HG02678 (cell line): Measurements from ENCODE around the gene C7orf25.
"Not testable (repeated sequence)": the region's sequence is repeated elsewhere in the genome, so short reads cannot be mapped to it uniquely, and the experiment has no call there.

Experiments
- ATAC-seq: cut with Tn5 transposase; IDR thresholded peaks from one replicate; pipeline ENCODE4 v1.9.1; 2021; ENCODE audit warnings: mild to moderate bottlenecking, moderate library complexity; ENCODE audit not compliant: unreplicated experiment

The C7orf25 gene

DNA sequence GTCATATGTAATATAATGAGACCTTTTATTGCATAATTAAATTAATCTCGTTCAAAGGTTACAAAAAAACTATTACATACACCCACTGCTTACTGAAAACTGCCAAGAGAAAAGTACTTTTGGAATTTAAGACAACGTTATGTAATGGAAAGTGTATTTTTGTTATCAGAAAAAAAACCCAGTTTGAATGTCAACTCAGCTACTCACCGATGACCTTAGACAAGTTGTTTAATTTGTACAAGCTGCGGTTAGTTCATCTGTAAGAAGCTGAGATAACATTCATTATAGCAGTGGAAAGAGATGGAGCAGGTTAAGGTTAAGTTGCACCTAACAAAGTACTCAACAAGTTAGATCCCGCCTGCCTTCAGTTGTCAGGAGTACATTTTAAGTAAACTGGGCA lies 19.0 kb upstream of the C7orf25 start:
- no peak for ATAC-seq

DNA sequence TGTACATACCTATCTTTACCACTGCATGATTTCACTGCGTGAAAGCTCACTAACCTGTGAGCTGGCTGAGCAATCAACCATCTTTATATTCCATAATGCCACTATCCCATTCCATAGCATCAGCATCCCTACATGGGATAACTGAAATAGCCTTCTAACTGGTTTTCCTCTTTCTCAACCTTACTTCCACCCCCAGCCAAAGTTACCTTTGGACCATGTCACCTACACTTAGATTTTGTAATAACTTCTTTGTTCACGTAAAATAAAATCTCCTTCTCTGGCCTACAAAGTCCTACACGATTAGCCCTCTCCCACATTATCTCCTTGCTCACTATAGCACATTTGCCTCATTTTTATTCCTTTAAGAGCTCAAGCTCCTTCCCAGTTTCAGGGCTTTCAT lies 17.6 kb upstream of the C7orf25 start:
- no peak for ATAC-seq

DNA sequence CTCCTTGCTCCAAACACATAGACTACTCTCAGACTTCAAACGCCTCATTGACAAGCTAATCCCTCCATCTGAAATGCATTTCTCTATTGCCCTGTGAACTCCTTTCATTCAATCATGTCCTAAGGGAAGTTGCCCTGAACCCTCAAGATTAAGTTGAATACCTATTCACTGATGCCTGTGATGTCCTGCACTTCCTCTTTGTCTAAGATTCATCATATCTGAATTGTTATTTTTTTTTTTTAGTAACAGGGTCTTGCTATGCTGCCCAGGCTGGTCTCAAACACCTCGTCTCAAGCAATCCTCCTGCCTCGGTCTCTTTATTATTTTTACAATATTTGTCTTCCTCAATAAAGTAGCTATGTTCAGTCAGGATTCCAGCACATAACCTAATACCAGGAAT lies 16.9 kb upstream of the C7orf25 start:
- no peak for ATAC-seq

DNA sequence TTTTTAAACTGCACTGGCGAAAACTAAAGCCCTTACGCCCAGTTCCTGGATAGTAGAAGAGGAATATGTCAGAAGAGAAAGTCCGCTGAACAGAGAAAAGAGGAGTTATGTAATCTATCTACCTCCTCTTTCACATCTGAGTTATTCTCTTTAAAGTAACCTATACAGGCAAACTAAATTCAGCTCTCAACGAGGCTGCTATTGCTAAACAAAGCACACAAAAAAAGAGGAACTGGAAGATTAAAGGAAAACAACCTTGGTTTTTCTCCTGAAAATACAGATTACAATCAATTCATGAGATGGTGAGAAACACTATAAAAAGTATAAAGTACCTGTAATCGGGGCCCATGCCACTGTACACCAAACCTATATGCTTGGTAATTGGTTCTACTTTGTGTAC lies 14.3 kb upstream of the C7orf25 start:
- no peak for ATAC-seq

DNA sequence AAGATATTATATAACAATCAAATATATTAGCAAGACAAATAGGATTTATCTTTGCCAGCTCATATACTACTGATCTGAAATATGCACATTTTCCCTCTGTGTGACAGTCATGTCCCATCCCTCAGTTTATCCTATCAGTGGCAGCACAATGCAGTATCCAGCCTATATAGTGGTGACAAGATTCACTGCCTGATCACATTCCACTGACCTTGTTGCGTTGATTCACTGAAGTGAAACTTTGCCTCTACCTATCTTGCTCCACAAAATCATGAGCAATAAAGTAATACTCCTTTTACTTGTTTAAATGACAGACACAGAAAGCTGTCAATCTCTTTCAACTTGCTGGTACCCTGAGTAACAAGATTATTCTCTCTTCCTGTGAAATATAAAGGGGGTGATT lies 13.8 kb upstream of the C7orf25 start:
- ATAC-seq: no peak

DNA sequence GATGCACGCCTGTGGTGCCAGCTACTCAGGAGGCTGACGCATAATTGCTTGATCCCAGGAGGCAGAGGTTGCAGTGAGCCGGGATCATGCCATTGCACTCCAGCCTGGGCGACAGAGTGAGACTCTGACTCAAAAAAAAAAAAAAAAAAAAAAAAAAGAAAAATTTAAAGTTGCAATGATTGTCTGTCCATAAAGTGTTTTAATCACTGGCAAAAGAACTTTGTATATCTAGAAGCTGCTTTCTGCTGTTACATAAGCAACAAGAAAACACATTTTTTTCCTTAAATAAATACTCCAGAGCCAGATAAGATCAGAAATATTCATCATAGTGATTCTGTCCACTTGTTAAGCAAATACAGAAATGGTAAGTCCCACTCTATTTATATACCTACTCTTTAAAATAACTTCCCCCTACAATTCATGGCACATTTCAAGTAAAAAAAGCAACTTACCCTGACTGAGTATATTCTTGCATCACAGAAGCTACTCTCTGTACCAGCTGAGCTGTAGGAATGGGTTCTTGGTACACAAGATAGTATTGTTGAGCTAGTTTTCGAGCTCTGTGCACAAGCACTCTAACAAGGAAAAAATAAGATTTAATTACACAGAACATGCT lies 12.5 kb upstream of the C7orf25 start:
- ATAC-seq: no peak

DNA sequence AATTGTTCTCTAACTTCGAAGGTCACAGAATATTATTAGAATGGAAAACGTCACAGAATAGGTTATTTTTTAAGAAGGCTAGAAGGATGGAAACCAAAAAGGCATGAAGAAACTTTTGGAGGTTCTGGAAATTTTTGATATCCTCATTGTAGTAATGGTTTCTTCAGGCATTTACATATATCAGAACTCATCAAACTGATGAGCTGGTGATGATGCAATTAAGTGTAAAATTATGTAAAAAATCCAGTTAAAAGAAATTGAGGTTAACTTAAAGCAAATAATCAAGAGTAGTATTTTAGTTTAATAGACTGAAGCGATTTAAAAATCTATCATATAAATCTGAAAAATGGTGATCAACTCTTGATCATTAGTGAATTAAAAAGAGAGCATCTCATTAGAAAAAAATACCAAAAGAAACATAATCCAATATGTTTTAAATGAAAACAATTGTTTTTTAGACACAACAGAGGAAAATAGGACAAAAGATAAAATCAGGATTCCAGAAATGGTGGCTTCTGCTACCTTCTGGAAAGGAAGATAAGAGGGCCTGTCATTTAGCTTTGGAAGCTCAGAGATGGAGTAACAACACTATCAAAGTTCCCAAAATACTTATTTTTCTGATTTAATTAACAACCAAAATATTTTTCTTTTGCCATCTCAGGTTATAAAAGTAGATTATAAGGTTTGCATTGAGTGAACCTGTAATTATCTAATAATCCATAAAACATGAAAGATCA lies 10.3 kb upstream of the C7orf25 start:
- no peak for ATAC-seq

DNA sequence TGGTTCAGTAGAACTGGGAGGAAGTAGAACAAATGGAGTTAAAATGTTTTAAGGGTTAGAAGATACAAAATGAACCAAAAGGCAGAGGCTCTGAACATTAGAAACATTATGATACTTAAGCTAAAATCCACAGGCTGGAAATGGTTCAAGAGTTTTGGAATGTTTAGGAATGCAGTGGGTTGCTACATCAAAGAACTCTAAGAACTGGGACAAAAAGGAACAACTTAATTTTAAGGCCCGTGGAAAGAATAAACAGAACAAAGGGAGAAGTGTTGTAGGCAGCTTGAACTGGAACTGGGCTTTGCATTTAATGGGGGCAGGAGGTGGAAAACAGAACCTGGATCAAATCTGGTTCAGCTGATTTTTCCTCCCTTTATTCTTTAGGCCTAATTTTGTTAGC lies 3.5 kb upstream of the C7orf25 start:
- no peak for ATAC-seq

DNA sequence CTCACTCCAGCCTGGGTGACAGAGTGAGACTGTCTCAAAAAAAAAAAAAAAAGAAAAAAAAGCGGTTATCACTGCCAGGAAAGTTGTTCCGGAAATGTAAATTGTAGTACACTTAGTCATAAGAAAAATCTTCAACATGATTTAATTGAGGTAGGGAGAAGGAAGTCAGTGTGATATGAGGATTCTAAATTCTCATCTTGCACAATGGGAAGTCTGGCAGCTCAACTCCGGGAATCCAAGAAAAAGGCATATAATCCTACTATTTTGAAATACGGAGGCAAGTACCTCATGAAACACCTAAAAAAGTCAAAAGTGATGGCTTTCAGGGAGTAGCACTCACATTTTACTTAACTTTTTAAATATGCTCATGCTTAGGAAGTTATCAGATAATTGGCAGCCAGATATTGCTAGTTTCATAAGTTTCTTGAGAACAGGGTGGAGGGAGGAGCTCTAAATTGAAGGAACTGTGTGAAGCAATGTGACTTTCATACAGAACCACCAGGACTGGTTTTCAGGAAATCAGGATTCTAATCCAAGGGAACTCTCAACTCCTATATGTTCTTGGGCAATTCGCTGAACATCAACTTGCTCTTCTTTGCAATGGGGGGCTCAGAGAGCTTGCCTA lies 2.7 kb upstream of the C7orf25 start:
- no peak for ATAC-seq

DNA sequence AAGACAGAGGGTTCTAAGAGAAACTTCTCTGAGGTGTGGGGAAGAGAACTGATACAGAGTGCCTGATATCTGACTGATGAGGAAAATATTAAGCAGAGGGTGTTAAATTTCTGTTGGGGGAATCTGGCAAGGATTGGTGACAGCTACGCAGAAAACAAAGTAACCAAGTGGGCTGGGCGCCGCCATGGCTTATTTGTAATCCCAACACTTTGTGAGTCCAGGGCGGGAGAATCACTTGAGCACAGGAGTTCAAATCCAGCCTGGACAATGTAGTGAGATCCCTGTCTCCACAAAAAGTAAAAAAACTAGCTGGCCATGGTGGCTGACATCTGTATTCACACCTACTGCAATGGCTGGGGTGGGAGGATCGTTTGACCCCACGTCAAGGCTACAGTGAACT lies 2.1 kb upstream of the C7orf25 start:
- ATAC-seq: no peak

DNA sequence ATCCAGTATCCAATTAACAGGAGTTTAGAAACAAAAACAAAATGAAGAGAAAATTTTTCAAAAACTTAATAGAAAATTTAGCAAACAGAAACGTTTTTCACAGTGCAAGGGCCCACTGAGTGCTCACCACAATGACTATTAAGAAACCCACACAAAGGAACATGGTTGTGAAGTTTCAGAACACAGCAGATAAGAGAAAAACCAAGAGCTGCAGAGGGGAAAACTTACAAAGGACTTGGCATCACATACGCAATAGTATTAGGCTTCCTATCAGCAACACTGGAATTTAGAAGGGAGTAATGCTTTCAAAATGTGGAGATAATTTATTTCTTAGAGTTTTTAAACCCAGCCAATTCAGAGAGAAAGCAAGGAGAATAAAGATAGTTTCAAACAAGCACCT lies 1.7 kb upstream of the C7orf25 start:
- no peak for ATAC-seq

DNA sequence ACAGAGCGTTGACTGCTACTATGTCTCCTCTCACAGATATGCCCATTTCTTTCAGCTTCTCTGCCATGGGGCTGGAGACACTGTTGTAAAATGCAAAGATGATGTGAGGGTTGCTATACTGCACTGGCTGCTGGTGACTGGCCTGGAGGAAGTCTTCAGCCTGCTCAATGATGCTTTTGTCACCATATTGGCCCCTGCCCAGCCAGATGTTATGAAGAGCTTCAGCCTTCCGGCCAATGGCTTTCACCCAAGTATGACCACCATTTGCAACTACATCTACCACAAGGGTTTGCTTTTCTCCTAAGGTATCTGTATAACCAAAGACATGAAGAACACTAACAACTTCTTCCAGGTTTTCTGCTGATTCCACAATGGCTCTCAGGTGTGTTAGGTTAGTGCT lies 1.6 kb downstream of the C7orf25 start:
- ATAC-seq: no peak

DNA sequence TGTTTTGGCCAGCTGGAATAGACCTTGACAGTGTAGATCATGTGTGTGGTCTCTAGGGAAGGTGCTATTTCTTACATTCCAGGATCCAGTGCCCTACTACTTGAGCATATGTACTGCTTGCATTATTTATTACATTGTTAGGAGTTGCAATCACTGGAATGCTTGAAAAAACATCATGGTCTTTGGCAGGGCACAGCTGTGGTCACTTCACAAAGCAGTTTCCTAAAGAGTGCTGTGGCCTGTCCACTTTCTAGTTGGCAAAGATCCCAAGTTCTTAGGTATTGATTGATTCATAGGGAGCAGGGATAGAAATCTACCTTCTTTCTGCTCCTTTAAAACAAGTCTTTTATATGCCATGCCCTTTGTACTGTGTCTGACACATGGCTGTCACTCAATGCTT lies 4.6 kb downstream of the C7orf25 start:
- no peak for ATAC-seq

DNA sequence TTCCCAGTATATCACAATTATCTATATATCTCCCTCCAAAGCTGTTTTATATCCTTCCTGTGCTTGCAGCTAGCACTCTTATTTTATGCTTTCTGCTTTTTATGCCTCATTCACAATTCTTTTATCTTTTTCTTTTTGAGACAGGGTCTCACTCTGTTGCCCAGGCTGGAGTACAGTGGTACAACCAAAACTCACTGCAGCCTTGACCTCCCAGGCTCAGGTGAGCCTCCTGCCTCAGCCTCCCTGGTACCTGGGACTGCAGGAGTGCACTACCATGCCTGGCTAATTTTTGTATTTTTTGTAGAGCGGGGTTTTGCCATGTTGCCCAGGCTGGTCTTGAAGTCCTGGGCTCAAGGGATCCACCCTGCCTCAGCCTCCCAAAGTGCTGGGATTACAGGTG lies 5.7 kb downstream of the C7orf25 start:
- ATAC-seq: no peak

DNA sequence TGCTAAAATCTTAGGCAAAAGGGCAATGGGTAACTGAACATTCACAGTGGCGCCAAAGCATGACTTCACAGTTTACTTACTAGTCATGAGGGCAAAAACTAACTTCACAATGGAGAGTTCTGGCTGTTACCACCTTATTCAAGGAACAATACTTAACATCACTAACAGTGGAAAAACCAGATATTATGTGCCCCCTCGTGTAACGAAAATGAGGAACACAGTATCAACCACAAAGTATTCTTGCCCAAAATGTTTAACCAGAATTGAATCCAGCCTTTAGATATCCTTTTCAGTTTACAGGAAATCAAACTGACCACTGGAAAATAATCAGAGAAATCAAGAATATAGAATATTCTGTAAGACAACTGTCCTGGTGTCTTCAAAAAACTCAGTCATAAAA lies 9.5 kb downstream of the C7orf25 start:
- no peak for ATAC-seq

DNA sequence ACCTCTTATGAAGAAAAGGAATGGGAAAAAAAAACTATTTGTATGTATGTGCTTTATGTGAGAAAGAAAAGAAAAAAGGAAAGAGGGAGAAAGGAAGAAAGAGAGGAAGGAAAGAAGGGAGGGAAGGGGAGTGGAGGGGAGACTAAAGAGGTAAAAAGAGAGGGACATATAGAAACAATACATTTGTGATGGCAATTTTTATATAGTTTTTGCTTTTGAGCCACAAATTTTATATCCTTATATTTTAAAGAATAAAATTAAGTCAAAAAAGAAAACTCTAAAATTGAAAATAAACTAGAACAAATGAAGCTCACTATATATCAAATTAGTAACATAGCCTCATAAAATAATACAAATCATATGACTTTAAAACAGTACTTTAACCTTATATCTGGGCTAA lies 11.0 kb downstream of the C7orf25 start:
- no peak for ATAC-seq

DNA sequence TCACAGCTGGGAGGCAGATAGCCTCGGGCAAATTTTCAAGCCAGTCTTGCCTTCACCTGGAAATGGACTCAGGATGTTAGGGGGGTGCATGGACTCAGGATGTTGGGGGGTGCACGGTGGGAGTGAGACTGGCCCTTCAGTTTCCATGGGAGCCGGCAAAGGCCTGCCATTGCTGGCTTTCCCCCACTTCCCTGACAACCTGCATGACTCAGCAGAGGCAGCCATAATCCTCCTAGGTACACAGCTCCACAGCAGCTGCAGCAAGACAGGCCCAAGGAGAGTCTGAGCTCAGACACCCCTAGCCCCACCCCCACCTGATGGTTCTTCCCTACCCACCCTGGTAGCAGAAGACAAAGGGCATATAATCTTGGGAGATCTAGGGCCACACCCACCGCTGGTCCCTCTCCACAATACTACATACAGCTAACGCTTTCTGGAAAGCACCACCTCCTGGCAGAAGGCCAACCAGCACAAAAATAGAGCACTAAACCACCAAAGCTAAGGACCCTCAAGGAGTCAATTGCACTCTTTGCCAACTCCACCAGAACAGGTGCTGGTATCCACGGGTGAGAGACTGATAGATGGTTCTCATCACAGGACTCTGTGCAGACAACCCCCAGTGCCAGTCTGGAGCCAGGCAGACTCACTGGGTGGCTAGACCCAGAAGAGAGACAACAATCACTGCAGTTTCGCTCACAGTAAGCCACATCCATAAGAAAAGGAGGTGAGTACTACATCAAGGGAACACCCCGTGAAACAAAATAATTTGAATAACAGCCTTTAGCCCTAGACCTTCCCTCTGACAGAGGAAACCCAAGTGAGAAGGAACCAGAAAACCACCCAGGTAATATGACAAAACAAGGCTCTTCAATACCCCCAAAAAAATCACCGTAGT lies 18.3 kb downstream of the C7orf25 start:
- ATAC-seq: no peak

DNA sequence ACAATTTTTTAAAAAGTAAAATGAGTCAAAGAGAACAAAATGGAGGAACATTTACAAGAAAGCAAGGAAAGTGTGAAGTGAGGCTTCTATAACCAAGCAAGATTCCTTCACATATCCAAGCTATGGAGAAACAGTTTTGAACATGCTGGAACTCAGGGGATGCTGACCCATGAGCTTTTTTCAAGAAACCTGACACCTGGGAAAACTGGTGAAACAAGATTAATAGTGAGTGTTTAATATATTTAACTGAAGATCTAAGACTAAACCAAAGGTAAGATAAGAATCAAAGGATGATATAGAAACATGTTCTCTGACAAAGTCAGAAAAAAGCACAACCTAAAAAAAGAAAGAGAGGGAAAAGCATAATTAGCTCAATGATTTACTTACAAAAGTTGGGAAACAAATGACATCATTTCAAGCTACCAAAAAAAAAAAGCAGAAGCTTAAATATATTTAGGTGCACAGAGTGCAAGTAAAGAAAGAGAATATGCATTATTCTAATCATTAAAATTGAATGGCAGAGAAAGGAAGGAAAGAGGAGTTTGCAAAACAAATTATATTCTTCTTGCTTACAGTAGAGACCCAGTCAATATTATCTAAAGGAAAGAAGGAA lies 24.9 kb downstream of the C7orf25 start:
- ATAC-seq: no peak

DNA sequence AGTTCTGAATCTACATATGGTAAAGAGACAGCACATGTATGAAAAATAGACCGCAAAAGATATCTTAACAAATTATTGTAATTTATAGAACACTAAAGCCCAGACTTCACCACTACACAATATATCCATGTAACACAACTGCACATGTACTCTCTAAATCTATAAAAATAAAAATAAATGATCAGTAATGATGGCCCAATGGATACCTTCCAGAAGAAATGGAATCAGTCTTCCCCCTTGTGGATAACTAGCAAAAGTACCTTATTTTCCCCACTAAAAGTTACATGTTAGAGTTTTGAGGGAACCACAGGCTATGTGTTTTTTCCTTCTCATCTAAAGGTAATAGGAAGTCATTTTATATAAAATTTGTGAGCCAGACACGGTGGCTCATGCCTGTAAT lies 25.7 kb downstream of the C7orf25 start:
- ATAC-seq: no peak

DNA sequence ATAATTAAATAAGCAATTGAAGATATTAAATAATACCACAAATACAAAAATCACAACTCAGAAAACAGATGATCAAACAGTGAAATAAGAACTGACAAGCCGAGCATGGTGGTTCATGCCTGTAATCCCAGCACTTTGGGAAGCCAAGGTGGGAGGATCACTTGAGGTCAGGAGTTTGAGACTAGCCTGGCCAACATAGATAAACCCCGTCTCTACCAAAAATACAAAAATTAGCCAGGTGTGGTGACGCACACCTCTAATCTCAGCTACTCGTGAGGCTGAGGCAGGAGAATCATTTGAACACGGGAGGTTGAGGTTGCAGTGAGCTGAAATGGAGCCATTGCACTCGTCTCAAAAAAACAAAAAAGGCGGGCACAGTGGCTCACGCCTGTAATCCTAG lies 26.7 kb downstream of the C7orf25 start:
- not testable (repeated sequence) for ATAC-seq

DNA sequence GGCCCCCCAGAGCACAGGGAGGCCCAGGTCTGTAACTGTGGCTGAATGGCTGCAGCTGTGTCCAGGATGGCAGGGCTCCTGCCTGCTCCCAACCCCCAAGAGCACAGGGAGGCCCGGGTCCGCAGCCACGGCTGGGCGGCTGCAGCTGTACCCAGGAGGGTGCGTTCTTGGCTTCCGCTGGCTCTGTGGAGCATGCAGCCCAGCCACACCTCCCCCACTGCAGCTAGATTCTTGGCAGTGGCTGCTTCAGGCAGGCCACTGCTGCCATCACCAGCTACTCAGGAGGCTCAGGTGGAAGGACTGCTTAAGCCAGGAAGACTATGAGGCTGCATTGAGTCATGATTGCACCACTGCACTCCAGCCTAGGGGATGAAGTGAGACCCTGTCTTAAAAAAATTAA lies 27.9 kb downstream of the C7orf25 start:
- ATAC-seq: no peak
